ENCODE results near the gene RBFOX1.

GRCh38 chr16:7482032-7482431, 149.4 kb downstream of the RBFOX1 start:
- TF ChIP-seq CTCF (IDR thresholded peaks at IDR 0.05) = no peak
- TF ChIP-seq POLR2A (IDR thresholded peaks at IDR 0.05) = no peak

Measured in Peyer's patch (tissue), 4 donors.